Central memory CD4-positive, alpha-beta T cell (primary cell): ENCODE data around the gene ADCY3.

ENCODE experiments used
- DNase-seq: peaks from one replicate; pipeline ENCODE4 v3.0.0; 2022

The ADCY3 gene

GRCh38 chr2:24903161-24904103 is 16.6 kb downstream of the ADCY3 start:
- no peak for DNase-seq

- DNase-seq: no peak
Observed at GRCh38 chr2:24899361-24899910, 20.6 kb downstream of the ADCY3 start.

- no peak for DNase-seq
Observed at GRCh38 chr2:24898122-24899109, 21.6 kb downstream of the ADCY3 start.

GRCh38 chr2:24894750-24895149 is 25.3 kb downstream of the ADCY3 start:
- DNase-seq: no peak

GRCh38 chr2:24893934-24894333 is 26.1 kb downstream of the ADCY3 start:
- no peak for DNase-seq

GRCh38 chr2:24892928-24893327 is 27.1 kb downstream of the ADCY3 start:
- no peak for DNase-seq

- DNase-seq: no peak
Observed at GRCh38 chr2:24891201-24891600, 28.8 kb downstream of the ADCY3 start.

- DNase-seq: no peak
Observed at GRCh38 chr2:24889221-24889620, 30.8 kb downstream of the ADCY3 start.

- DNase-seq: no peak
Observed at GRCh38 chr2:24888177-24888576, 31.9 kb downstream of the ADCY3 start.

GRCh38 chr2:24887307-24887874 is 32.6 kb downstream of the ADCY3 start:
- DNase-seq: no peak

GRCh38 chr2:24886691-24887304 is 33.2 kb downstream of the ADCY3 start:
- DNase-seq: no peak

GRCh38 chr2:24886126-24886501 is 33.9 kb downstream of the ADCY3 start:
- no peak for DNase-seq

GRCh38 chr2:24885221-24886125 is 34.6 kb downstream of the ADCY3 start:
- no peak for DNase-seq

GRCh38 chr2:24883946-24884345 is 36.1 kb downstream of the ADCY3 start:
- no peak for DNase-seq

GRCh38 chr2:24881623-24882022 is 38.4 kb downstream of the ADCY3 start:
- DNase-seq: no peak

GRCh38 chr2:24881158-24881557 is 38.9 kb downstream of the ADCY3 start:
- no peak for DNase-seq

GRCh38 chr2:24878341-24878740 is 41.7 kb downstream of the ADCY3 start:
- DNase-seq: no peak

- no peak for DNase-seq
Observed at GRCh38 chr2:24877646-24878045, 42.4 kb downstream of the ADCY3 start.

- no peak for DNase-seq
Observed at GRCh38 chr2:24877067-24877466, 43.0 kb downstream of the ADCY3 start.

- no peak for DNase-seq
Observed at GRCh38 chr2:24875901-24876300, 44.1 kb downstream of the ADCY3 start.

- no peak for DNase-seq
Observed at GRCh38 chr2:24875272-24875671, 44.8 kb downstream of the ADCY3 start.
